Transverse colon (tissue), 4 donors: Measurements from ENCODE around the gene DDAH1.

Source experiments
- CTCF ChIP-seq, 5 experiments: fragments of 200-600 bp in 3 of 5; fragments of 450-650 bp in 2 of 5; sonication (generic) in 3 of 5; IDR thresholded peaks; 1 replicate in 2 of 5; 2 replicates in 3 of 5; pipeline ENCODE4 v1.5.1; 2016 to 2017; ENCODE audit warnings: antibody characterized with exemption in 5 of 5, inconsistent platforms in 3 of 5, mild to moderate bottlenecking in 2 of 5, moderate library complexity in 1 of 5
- EP300 ChIP-seq: sonication (generic); formaldehyde crosslinking; IDR thresholded peaks from one replicate; pipeline ENCODE4 v1.6.1; 2017; ENCODE audit warnings: antibody characterized with exemption, low read depth
- POLR2A ChIP-seq: fragments of 450-650 bp; IDR thresholded peaks from one replicate; pipeline ENCODE4 v1.6.1; 2016; ENCODE audit warnings: antibody characterized with exemption, mild to moderate bottlenecking, moderate library complexity
- POLR2AphosphoS5 ChIP-seq, 3 donors: sonication (generic); formaldehyde crosslinking; IDR thresholded peaks; one replicate each; pipeline ENCODE4 v1.6.1; 2016; ENCODE audit warnings: antibody characterized with exemption in 3 of 3

GRCh38 chr1:85465786-85466134 is 801 bp upstream of the DDAH1 start:
- TF ChIP-seq CTCF (IDR thresholded peaks at IDR 0.05) (no peak), POLR2A (no peak), POLR2AphosphoS5 (IDR thresholded peaks at IDR 0.05) (no peak), EP300 (no peak)
